ENCODE results near the gene PPM1H.
"Not testable (repeated sequence)": the region's sequence is repeated elsewhere in the genome, so short reads cannot be mapped to it uniquely, and the experiment has no call there.

The PPM1H gene

GRCh38 chr12:62884832-62885231 lies 50.1 kb downstream of the PPM1H start:
- not testable (repeated sequence) for ATAC-seq (replicated peaks); H3K4me1 Mint-ChIP-seq; H3K27ac Mint-ChIP-seq

DNA sequence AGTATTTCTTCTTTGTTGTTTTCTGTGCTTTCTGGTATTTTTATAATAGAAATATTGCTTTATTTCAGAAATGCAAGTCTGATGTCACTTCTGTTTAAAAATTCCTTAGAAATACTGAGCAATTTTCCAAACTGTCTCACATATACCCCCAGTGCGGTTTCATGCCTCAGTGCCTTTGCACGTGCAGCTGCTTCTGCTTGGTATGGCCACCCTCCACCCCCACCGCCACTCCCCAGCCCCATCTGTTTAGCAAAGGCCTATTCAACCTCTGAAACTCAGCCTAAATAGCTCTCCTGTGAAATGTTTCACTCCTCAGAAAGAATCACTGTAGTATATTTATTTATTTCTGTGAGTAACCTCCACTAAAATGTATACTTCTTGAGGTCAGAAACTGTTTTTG lies 52.3 kb downstream of the PPM1H start:
- no peaks in the 10 kb centered on the region for H3K27me3 Mint-ChIP-seq
- no peak overlapping the region for H3K4me3 Mint-ChIP-seq
- no peaks in the 10 kb centered on the region for H3K36me3 Mint-ChIP-seq
- H3K27ac Mint-ChIP-seq, result no peak overlapping the region
- H3K4me1 Mint-ChIP-seq, result peaks cover 0 to 4% of the 10 kb centered on the region in 2 donors
- DNase-seq (no peak), ATAC-seq (replicated peaks) (no peak)
- H3K9me3 Mint-ChIP-seq, result peaks cover 0 to 3% of the 10 kb centered on the region in 2 donors

More at GRCh38 chr12:62884832-62885231, 50.1 kb downstream of the PPM1H start:
- H3K36me3 Mint-ChIP-seq, DNase-seq, H3K27me3 Mint-ChIP-seq, H3K4me3 Mint-ChIP-seq, H3K9me3 Mint-ChIP-seq: not testable (repeated sequence)

- Mint-ChIP-seq H3K27ac (no peak overlapping the region), H3K9me3 (peaks cover 0 to 3% of the 10 kb centered on the region in 2 donors), H3K27me3 (no peaks in the 10 kb centered on the region), H3K4me3 (no peak overlapping the region), H3K36me3 (no peaks in the 10 kb centered on the region), H3K4me1 (peaks cover 0 to 4% of the 10 kb centered on the region in 2 donors)
- DNase-seq, result no peak
- ATAC-seq (replicated peaks), result peak; percentile 18 to 31
These were observed 52.8 kb downstream of the PPM1H start for GRCh38 chr12:62882140-62882539.

DNA sequence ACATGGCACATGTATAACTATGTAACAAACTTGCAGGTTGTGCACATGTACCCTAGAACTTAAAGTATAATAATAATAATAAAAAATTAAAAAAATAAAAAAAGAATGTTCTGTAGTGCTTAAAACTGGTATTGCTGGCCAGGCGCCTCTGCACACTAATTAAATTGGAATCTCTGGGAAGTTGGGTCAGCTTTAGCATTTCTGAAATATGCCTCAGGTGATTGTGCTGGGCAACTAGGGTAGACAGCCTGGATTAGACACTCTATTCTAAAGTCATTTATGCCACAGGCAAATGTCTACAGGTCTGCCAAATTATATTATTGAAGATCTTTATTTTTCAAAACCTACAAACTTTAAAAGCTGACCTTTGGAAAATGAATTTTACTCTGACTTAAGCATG lies 55.3 kb downstream of the PPM1H start:
- no peak for DNase-seq
- Mint-ChIP-seq H3K4me3 (no peak overlapping the region), H3K4me1 (peaks cover 0 to 4% of the 10 kb centered on the region in 2 donors), H3K27ac (no peak overlapping the region), H3K9me3 (peaks cover 0 to 2% of the 10 kb centered on the region in 2 donors), H3K36me3 (no peaks in the 10 kb centered on the region), H3K27me3 (no peaks in the 10 kb centered on the region)
- ATAC-seq (replicated peaks), result no peak

- ATAC-seq (replicated peaks); H3K4me3 Mint-ChIP-seq; DNase-seq; H3K36me3 Mint-ChIP-seq; H3K27me3 Mint-ChIP-seq; H3K4me1 Mint-ChIP-seq; H3K27ac Mint-ChIP-seq; H3K9me3 Mint-ChIP-seq: not testable (repeated sequence)
These were observed 55.7 kb downstream of the PPM1H start for GRCh38 chr12:62879228-62879627.

DNA sequence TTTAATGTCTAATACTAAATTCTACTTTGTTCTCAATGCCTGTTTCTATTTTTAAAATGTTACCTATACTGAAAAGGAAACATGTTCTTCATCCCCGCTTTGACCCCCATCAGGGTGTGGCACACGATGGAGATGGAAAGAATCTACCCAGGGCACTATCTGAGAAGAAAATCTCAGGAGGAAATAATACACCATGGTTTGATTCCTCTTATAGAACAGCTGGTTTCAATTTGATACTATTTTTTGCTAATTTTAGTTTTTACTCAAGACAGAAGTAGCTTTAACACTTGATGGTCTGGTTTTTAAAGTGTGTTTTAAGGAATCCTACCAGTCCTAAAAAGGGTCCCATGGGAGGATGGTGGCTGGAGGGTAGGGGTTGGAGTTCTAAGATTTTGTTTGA lies 56.7 kb downstream of the PPM1H start:
- Mint-ChIP-seq H3K27ac (no peak overlapping the region), H3K4me3 (no peak overlapping the region), H3K36me3 (no peaks in the 10 kb centered on the region), H3K27me3 (no peaks in the 10 kb centered on the region), H3K4me1 (peaks cover 0 to 4% of the 10 kb centered on the region in 2 donors), H3K9me3 (peaks cover 0 to 1% of the 10 kb centered on the region in 2 donors)
- no peak for ATAC-seq (replicated peaks)
- DNase-seq, result no peak

GRCh38 chr12:62876938-62877548 lies 57.9 kb downstream of the PPM1H start:
- Mint-ChIP-seq H3K9me3 (peaks cover 0 to 1% of the 10 kb centered on the region in 2 donors), H3K36me3 (no peaks in the 10 kb centered on the region), H3K27me3 (no peaks in the 10 kb centered on the region), H3K4me1 (peaks cover 0 to 4% of the 10 kb centered on the region in 2 donors), H3K27ac (no peak overlapping the region), H3K4me3 (no peak overlapping the region)
- no peak for ATAC-seq (replicated peaks)
- no peak for DNase-seq

GRCh38 chr12:62873826-62874448 lies 61.0 kb downstream of the PPM1H start:
- Mint-ChIP-seq H3K27me3 (peaks cover 0 to 6% of the 10 kb centered on the region in 2 donors), H3K4me1 (no peaks in the 10 kb centered on the region), H3K27ac (no peak overlapping the region), H3K36me3 (no peaks in the 10 kb centered on the region), H3K4me3 (no peak overlapping the region), H3K9me3 (peaks cover 3 to 6% of the 10 kb centered on the region in 2 donors)
- DNase-seq (no peak), ATAC-seq (replicated peaks) (no peak)

DNA sequence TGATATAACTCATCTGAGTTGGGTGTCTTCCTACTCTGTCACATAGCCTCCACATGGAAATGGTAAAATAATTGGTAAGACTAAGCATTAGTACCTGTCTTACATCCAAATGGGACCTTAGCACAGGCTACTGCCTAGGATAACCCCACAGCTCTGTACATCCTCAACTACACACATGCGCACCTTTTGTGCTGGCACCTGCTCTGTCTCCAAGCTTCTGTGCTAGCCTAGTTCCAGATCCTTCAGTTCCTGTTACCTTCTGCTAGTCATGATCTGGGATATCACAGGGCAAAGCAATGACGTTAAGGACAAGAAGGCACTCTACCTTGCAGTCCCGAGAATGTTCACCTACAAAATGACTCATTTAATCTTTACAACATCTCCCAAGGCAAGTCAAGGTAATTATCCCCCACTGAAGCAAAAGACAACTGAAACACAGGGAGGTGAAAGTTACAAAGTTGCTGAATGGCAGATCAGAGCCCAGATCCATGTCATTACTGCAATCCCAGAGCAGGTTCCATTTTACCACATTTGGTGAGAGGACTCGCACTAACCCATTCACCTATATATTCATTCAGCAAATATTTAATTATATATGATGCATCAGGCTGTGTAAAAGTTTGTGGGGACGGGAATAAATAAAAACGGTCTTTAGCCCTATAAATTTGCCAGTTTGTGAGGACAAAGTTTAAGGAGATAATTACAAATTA lies 61.7 kb downstream of the PPM1H start:
- H3K36me3 Mint-ChIP-seq, result no peaks in the 10 kb centered on the region
- ATAC-seq (replicated peaks) (no peak), DNase-seq (no peak)
- peaks cover 0 to 6% of the 10 kb centered on the region in 2 donors for H3K27me3 Mint-ChIP-seq
- H3K4me3 Mint-ChIP-seq, result no peak overlapping the region
- no peak overlapping the region for H3K27ac Mint-ChIP-seq
- peaks cover 3 to 6% of the 10 kb centered on the region in 2 donors for H3K9me3 Mint-ChIP-seq
- no peaks in the 10 kb centered on the region for H3K4me1 Mint-ChIP-seq

GRCh38 chr12:62868820-62869219 lies 66.1 kb downstream of the PPM1H start:
- no peak for ATAC-seq (replicated peaks)
- DNase-seq, result no peak
- no peak overlapping the region for H3K27ac Mint-ChIP-seq
- no peaks in the 10 kb centered on the region for H3K36me3 Mint-ChIP-seq
- H3K27me3 Mint-ChIP-seq, result peaks cover 0 to 6% of the 10 kb centered on the region in 2 donors
- no peaks in the 10 kb centered on the region for H3K4me1 Mint-ChIP-seq
- no peak overlapping the region for H3K4me3 Mint-ChIP-seq
- peaks cover 3 to 6% of the 10 kb centered on the region in 2 donors for H3K9me3 Mint-ChIP-seq

DNA sequence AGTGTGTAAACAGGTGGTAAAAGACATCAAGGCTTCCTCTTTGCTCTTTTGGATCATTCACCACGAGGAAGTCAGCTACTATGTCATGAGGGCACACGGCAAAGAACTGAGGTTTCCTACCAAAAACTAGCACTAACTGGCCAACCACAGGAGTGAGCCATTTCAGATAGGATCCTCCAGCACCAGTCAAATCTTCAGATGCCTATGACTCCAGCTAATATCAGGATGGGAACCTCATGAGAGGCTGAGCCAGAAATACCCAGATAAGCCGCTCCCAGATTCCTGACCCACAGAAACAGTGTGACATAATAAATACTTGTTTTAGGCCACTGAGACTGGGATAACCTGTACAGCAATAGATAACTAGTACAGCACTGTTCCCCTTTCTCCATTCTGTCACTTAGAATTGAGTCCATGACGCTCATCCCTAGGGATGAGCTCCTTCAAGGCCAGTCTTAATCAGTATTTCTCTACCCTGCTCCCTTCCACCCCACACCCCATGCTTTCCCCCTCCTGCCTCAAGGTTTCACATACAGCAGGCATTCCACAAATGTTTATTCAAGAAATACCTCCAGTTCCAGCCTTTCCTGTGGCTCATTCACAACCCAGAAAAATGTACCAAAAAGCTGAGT lies 68.4 kb downstream of the PPM1H start:
- Mint-ChIP-seq H3K4me1 (no peaks in the 10 kb centered on the region), H3K36me3 (no peaks in the 10 kb centered on the region), H3K27ac (no peak overlapping the region), H3K27me3 (peaks cover 0 to 6% of the 10 kb centered on the region in 2 donors), H3K4me3 (no peak overlapping the region), H3K9me3 (peaks cover 3 to 6% of the 10 kb centered on the region in 2 donors)
- DNase-seq (no peak), ATAC-seq (replicated peaks) (no peak)

GRCh38 chr12:62865937-62866336 lies 69.0 kb downstream of the PPM1H start:
- Mint-ChIP-seq H3K27ac (no peak overlapping the region), H3K4me1 (no peaks in the 10 kb centered on the region), H3K9me3 (peaks cover under 1 to 6% of the 10 kb centered on the region in 2 donors), H3K36me3 (no peaks in the 10 kb centered on the region), H3K27me3 (peaks cover 0 to 6% of the 10 kb centered on the region in 2 donors), H3K4me3 (no peak overlapping the region)
- DNase-seq, result no peak
- no peak for ATAC-seq (replicated peaks)

DNA sequence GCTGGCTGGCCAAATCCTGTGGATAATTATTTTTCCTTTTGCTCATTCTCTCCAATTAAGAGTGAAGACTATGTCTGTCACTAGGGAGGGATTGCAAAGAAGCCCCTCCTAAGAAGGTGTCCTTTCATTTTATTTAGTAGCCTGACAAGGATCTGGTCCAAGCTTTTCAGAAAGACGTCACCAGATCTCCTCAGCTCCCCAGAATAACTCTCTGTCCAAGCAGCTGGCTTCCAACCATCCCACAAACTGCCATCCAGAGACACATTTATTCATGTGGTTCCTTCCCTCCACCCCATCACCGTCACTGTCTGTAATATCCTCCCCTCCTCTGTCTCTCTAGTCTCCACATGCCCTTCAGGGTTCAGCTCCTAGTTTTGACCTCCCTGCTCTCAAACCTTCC lies 69.9 kb downstream of the PPM1H start:
- H3K9me3 Mint-ChIP-seq, result peaks cover 0 to 2% of the 10 kb centered on the region in 2 donors

GRCh38 chr12:62862259-62862881 lies 72.6 kb downstream of the PPM1H start:
- Mint-ChIP-seq H3K9me3 (no peaks in the 10 kb centered on the region), H3K4me3 (no peak overlapping the region), H3K36me3 (no peaks in the 10 kb centered on the region), H3K4me1 (peaks cover 0 to 7% of the 10 kb centered on the region in 2 donors), H3K27me3 (no peaks in the 10 kb centered on the region), H3K27ac (no peak overlapping the region)
- DNase-seq, result no peak
- no peak for ATAC-seq (replicated peaks)

More for the DNA sequence above, 69.9 kb downstream of the PPM1H start:
- H3K27ac Mint-ChIP-seq, result no peak overlapping the region
- no peak for DNase-seq
- H3K4me1 Mint-ChIP-seq, result no peaks in the 10 kb centered on the region
- H3K4me3 Mint-ChIP-seq, result no peak overlapping the region
- H3K36me3 Mint-ChIP-seq, result no peaks in the 10 kb centered on the region
- ATAC-seq (replicated peaks), result no peak
- H3K27me3 Mint-ChIP-seq, result peaks cover 0 to 4% of the 10 kb centered on the region in 2 donors
